KMS-11 (cell line): ENCODE results near the gene MCUB.
A peak's percentile ranks its signal among the peaks of the same experiment; 100 is the strongest.

Experiments
- H2AFZ ChIP-seq: fragments of 200-600 bp; sonication (generic); 2 replicates; pipeline ENCODE4 v1.6.1; 2016; ENCODE audit warnings: antibody characterized with exemption, mixed run types, low read depth
- H3K27ac ChIP-seq: fragments of 200-600 bp; sonication (generic); 2 replicates; pipeline ENCODE4 v1.6.1; 2016; ENCODE audit warnings: mild to moderate bottlenecking, mixed run types
- H3K27me3 ChIP-seq: fragments of 200-600 bp; sonication (generic); 2 replicates; pipeline ENCODE4 v1.6.1; 2017; ENCODE audit warnings: mild to moderate bottlenecking, low read depth, mixed run types, moderate library complexity; ENCODE audit not compliant: insufficient read depth
- H3K36me3 ChIP-seq: fragments of 200-600 bp; sonication (generic); 2 replicates; pipeline ENCODE4 v1.6.1; 2017; ENCODE audit warnings: mild to moderate bottlenecking, mixed run types; ENCODE audit not compliant: insufficient read depth
- H3K4me1 ChIP-seq: fragments of 200-600 bp; sonication (generic); 2 replicates; pipeline ENCODE4 v1.6.1; 2016; ENCODE audit warnings: mild to moderate bottlenecking, low read depth, mixed run types; ENCODE audit not compliant: poor library complexity, severe bottlenecking
- H3K4me2 ChIP-seq: fragments of 200-600 bp; sonication (generic); 2 replicates; pipeline ENCODE4 v1.7.0; 2016; ENCODE audit warnings: mild to moderate bottlenecking, mixed run types
- H3K4me3 ChIP-seq: fragments of 200-600 bp; sonication (generic); IDR thresholded peaks from 2 replicates; pipeline ENCODE4 v1.6.1; 2017; ENCODE audit warnings: low read depth, low read length, mixed read lengths; ENCODE audit not compliant: insufficient read depth
- H3K79me2 ChIP-seq: fragments of 200-600 bp; sonication (generic); 2 replicates; pipeline ENCODE4 v1.6.1; 2016; ENCODE audit warnings: low read depth, mixed run types; ENCODE audit not compliant: insufficient read depth
- H3K9ac ChIP-seq: fragments of 200-600 bp; sonication (generic); 2 replicates; pipeline ENCODE4 v1.6.1; 2016; ENCODE audit warnings: mild to moderate bottlenecking, mixed run types
- H4K20me1 ChIP-seq: fragments of 200-600 bp; sonication (generic); 2 replicates; pipeline ENCODE4 v1.6.1; 2016; ENCODE audit warnings: mild to moderate bottlenecking, mixed run types; ENCODE audit not compliant: insufficient read depth
- CTCF ChIP-seq: fragments of 200-600 bp; sonication (generic); conservative IDR thresholded peaks from 2 replicates; pipeline ENCODE4 v1.6.1; 2017; ENCODE audit warnings: low read depth, mild to moderate bottlenecking, antibody characterized with exemption, low read length, moderate library complexity, mixed read lengths

Gene MCUB

GRCh38 chr4:109698656-109699055, 138.6 kb downstream of the MCUB start:
- Histone ChIP-seq H3K4me2 (no peak overlapping the region), H3K27me3 (no peaks in the 10 kb centered on the region), H3K27ac (no peak overlapping the region), H2AFZ (no peak overlapping the region), H3K36me3 (peaks cover 3% of the 10 kb centered on the region; the same call in 1 of the 2 replicates), H4K20me1 (no peaks in the 10 kb centered on the region), H3K4me3 (no peak overlapping the region), H3K79me2 (peaks cover 34% of the 10 kb centered on the region), H3K4me1 (peaks cover 50% of the 10 kb centered on the region), H3K9ac (no peak overlapping the region)
- no peak for TF ChIP-seq CTCF

- Histone ChIP-seq H3K9ac (no peak overlapping the region), H3K4me2 (no peak overlapping the region), H3K36me3 (peaks cover 3% of the 10 kb centered on the region; the same call in 1 of the 2 replicates), H3K27ac (no peak overlapping the region), H3K4me3 (no peak overlapping the region), H2AFZ (no peak overlapping the region), H4K20me1 (no peaks in the 10 kb centered on the region), H3K4me1 (peaks cover 58% of the 10 kb centered on the region), H3K27me3 (no peaks in the 10 kb centered on the region), H3K79me2 (peaks cover 34% of the 10 kb centered on the region)
- TF ChIP-seq CTCF: no peak
Measured at GRCh38 chr4:109699553-109700225, 139.6 kb downstream of the MCUB start.

GRCh38 chr4:109701566-109702410, 141.7 kb downstream of the MCUB start:
- peaks cover 66% of the 10 kb centered on the region for H3K4me1 ChIP-seq
- H3K27ac ChIP-seq: peak overlapping the region; percentile 89

More at GRCh38 chr4:109701566-109702410, 141.7 kb downstream of the MCUB start:
- Histone ChIP-seq H3K4me3 (peak overlapping the region; percentile 51), H3K9ac (peak overlapping the region; percentile 68), H3K27me3 (no peaks in the 10 kb centered on the region), H4K20me1 (no peaks in the 10 kb centered on the region), H3K79me2 (peaks cover 34% of the 10 kb centered on the region), H2AFZ (peak overlapping the region; percentile 75), H3K36me3 (peaks cover 3% of the 10 kb centered on the region; the same call in 1 of the 2 replicates), H3K4me2 (peak overlapping the region; percentile 99)
- no peak for TF ChIP-seq CTCF
